ENCODE measurements around the gene H6PD.
A peak's percentile ranks its signal among the peaks of the same experiment; 100 is the strongest.

H6PD gene

DNA sequence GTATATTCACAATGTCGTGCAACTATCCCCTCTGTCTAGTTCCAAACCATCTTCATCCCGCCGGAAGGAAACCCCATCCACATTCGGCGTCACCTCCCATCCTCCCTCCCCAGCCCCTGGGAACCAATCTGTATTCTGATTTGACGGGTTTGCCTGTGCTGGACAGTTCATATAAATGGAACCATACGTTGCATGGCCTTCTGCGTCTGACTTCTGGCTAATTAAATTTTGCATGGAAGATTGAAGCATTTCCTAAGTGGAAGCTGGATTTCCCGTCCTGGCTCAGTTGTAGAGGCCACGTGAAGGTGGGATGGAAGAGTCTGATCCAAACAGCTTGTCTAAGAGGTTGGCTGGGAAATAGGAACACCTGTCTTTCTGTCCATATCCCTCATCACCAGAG is 72.7 kb downstream of the H6PD start:
- DNase-seq (no peak), ATAC-seq (replicated peaks) (no peak)
- Mint-ChIP-seq H3K9me3 (peaks cover 0 to 1% of the 10 kb centered on the region in 2 donors), H3K4me1 (peaks cover 20 to 39% of the 10 kb centered on the region in 2 donors), H3K27me3 (no peaks in the 10 kb centered on the region), H3K36me3 (no peaks in the 10 kb centered on the region), H3K27ac (peak overlapping the region; percentile 5), H3K4me3 (no peak overlapping the region)

DNA sequence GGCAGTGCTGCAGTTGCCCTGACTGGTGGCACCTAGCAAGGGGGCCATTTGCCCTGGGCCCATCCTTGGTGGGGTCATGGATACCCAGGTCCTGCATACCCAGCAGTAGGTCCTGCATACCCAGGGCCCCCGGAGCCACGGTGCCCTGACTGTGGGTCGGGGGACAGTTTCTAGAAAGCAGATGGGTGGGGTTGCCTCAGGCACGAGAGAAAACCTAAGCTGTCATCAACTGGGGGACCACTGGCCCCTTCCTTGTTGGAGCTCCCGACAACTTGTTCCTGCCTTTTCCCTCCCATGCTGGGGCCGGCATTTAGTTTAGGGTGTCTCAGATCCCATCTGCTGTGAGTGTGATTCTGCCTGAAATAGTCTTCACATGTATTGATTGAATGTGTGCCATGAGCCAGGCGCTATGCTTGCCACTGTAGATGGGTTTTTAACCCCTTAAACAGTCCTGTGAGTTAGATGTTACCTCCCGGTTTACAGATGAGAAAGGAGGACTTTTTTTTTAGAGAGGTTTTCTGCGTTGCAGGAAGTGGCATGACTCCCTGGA is 73.7 kb downstream of the H6PD start:
- H3K4me1 Mint-ChIP-seq, result peaks cover 16 to 29% of the 10 kb centered on the region in 2 donors
- no peaks in the 10 kb centered on the region for H3K9me3 Mint-ChIP-seq
- H3K36me3 Mint-ChIP-seq, result no peaks in the 10 kb centered on the region
- ATAC-seq (replicated peaks), result no peak
- no peak overlapping the region for H3K27ac Mint-ChIP-seq
- H3K4me3 Mint-ChIP-seq, result no peak overlapping the region
- H3K27me3 Mint-ChIP-seq, result no peaks in the 10 kb centered on the region
- DNase-seq, result no peak

DNA sequence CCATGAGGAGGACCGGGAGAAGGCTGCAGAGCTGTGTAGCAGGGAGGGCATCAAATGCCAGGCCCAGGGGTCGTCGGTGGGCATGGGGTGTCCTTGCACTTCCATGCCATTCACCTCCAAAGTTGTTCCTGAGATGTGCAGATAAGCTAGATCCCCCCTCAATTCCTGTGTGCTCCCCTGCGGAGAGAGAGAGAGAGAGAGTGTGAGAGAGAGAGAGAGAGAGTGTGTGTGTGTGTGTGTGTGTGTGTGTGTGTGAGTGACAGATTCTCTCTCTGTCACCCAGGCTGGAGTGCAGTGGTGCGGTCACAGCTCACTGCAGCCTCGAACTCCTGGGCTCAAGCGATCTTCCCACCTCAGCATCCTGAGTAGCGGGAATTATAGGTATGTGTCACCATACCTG is 74.5 kb downstream of the H6PD start:
- DNase-seq, result no peak

DNA sequence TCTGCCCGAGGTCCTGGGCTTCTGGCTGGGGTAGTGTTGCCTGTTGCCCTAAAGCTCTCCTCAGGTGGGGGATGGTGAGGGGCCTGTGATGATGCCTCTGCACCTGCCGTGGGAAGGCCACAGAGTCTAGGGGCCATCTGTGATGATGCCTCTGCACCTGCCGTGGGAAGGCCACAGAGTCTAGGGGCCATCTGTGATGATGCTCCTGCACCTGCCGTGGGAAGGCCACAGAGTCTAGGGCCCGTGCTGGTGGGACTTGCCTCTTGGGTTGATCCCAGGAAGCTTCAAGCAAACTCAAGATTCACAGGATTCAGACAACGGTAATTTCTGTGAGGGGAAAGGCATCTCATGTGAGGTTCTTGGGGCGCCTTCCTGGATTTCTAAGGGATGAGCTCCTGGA is 75.4 kb downstream of the H6PD start:
- no peak overlapping the region for H3K27ac Mint-ChIP-seq
- ATAC-seq (replicated peaks) (no peak), DNase-seq (no peak)
- no peaks in the 10 kb centered on the region for H3K27me3 Mint-ChIP-seq
- H3K9me3 Mint-ChIP-seq, result no peaks in the 10 kb centered on the region
- peaks cover 14 to 25% of the 10 kb centered on the region in 2 donors for H3K4me1 Mint-ChIP-seq
- H3K4me3 Mint-ChIP-seq, result no peak overlapping the region
- H3K36me3 Mint-ChIP-seq, result peaks cover 0 to 2% of the 10 kb centered on the region in 2 donors

More for the DNA sequence above, 74.5 kb downstream of the H6PD start:
- H3K4me3 Mint-ChIP-seq, result no peak overlapping the region
- no peaks in the 10 kb centered on the region for H3K9me3 Mint-ChIP-seq
- no peak for ATAC-seq (replicated peaks)
- H3K4me1 Mint-ChIP-seq, result peaks cover 14 to 29% of the 10 kb centered on the region in 2 donors
- H3K36me3 Mint-ChIP-seq, result no peaks in the 10 kb centered on the region
- H3K27ac Mint-ChIP-seq, result no peak overlapping the region
- no peaks in the 10 kb centered on the region for H3K27me3 Mint-ChIP-seq

DNA sequence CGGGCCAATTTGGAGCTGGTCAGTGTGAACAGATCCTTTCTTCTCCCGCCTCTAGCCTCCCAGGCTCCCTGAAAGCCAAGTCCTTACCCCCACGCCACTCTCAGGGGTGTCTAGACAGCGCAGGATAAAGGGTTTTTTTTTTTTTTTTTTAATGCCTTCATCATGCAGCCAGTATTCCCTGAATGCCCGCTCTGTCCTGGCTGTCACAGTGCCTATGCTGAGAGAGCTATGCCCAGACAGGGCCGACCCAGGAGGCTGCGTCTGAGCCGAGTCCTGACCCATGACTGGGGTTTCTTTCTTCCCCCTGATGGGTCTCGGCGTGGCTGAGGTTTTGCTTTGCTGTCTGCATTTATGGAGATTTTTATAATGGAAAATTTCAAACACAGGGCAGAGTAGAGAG is 76.5 kb downstream of the H6PD start:
- H3K4me1 Mint-ChIP-seq, result peaks cover 14 to 25% of the 10 kb centered on the region in 2 donors
- H3K27me3 Mint-ChIP-seq, result no peaks in the 10 kb centered on the region
- H3K4me3 Mint-ChIP-seq, result no peak overlapping the region
- DNase-seq (no peak), ATAC-seq (replicated peaks) (no peak)
- no peaks in the 10 kb centered on the region for H3K9me3 Mint-ChIP-seq
- peaks cover 0 to 2% of the 10 kb centered on the region in 2 donors for H3K36me3 Mint-ChIP-seq
- no peak overlapping the region for H3K27ac Mint-ChIP-seq

- ATAC-seq (replicated peaks) (no peak), DNase-seq (no peak)
- no peaks in the 10 kb centered on the region for H3K27me3 Mint-ChIP-seq
- H3K9me3 Mint-ChIP-seq, result no peaks in the 10 kb centered on the region
- H3K27ac Mint-ChIP-seq, result no peak overlapping the region
- H3K36me3 Mint-ChIP-seq, result peaks cover 0 to 2% of the 10 kb centered on the region in 2 donors
- H3K4me1 Mint-ChIP-seq, result peaks cover 14 to 25% of the 10 kb centered on the region in 2 donors
- H3K4me3 Mint-ChIP-seq, result no peak overlapping the region
These were observed 76.9 kb downstream of the H6PD start for GRCh38 chr1:9311479-9311878.

DNA sequence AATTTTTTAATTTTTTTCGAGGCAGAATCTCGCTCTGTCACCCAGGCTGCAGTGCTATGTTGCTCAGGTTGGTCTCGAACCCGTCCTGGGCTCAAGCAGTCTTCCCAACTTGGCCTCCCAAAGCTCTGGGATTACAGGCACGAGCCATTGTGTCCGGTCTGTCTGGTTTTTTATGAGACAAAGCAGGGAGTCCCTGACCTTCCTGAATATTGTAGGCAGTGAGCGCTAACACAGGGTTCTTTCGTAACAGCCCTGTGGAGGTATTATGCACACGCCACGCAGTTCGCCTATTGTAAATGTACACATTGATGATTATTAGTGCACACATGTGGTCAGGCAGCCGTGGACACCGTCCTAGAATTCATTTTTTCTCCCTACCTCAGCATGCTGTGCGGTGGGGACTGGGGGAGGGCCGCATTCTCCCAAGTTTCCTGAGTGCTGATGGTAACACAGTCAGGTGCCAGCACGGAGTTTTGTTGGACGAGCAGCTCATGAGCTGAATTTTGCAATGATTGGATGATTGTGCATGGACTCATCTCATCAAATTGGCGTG is 77.7 kb downstream of the H6PD start:
- Mint-ChIP-seq H3K4me1 (peaks cover 16 to 29% of the 10 kb centered on the region in 2 donors), H3K27ac (no peak overlapping the region), H3K27me3 (no peaks in the 10 kb centered on the region), H3K36me3 (peaks cover 0 to 2% of the 10 kb centered on the region in 2 donors), H3K4me3 (no peak overlapping the region), H3K9me3 (no peaks in the 10 kb centered on the region)
- DNase-seq, result no peak
- no peak for ATAC-seq (replicated peaks)

DNA sequence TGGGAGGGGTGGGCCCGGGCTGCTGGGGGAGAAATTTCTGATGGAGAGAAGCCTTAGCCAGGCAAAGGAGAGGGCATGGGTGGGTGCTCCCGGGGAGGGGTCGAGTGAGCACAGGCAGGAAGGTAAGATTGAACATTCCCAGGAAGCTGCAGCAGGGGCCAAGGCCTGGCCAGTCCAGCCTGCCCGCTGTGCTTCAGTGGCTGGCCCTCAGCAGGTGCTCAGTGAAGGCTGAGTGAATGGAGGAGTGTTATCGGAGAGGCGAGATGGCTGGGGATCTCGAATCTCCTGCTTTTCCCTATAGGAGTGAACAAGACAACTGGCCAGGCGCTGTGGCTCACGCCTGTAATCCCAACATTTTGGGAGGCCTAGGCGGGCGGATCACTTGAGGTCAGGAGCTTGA is 79.0 kb downstream of the H6PD start:
- Mint-ChIP-seq H3K27ac (no peak overlapping the region), H3K27me3 (no peaks in the 10 kb centered on the region), H3K36me3 (peaks cover 0 to 2% of the 10 kb centered on the region in 2 donors), H3K9me3 (no peaks in the 10 kb centered on the region), H3K4me3 (no peak overlapping the region), H3K4me1 (peaks cover 18 to 40% of the 10 kb centered on the region in 2 donors)
- ATAC-seq (replicated peaks), result no peak
- no peak for DNase-seq

GRCh38 chr1:9314111-9314510 is 79.5 kb downstream of the H6PD start:
- DNase-seq, result no peak
- peaks cover 0 to 2% of the 10 kb centered on the region in 2 donors for H3K36me3 Mint-ChIP-seq
- H3K27ac Mint-ChIP-seq, result no peak overlapping the region

DNA sequence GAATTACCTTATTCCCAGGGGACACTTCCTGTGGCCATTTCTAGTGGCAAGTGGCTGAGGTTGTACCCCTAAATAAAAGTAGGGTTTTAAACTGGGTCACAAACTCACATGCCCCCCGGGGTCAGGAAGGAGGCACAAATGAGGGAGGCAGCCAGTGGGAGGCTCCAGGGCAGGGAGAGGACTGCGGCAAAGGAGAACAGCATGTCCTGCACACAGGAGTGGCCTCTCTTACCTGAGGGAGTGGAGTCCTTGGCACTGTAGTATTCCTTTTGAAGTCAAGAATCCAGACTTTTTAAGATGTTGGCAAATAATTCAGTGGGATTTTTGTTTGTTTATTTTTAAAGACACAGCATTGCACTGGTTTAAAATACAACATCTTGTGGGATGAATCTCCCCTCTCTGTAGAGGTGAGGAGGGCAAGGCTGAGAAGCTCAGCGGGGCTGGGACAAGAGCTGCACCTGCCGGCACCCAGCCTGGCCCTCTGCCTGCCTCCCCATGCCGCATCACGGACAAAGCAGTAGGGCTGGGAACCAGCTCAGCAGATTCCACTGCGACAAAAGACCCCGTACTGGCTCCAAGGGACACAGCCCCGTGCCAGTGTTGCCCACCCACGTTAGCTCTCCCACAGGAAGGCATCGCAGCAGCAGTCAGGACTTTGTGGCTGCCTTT is 80.3 kb downstream of the H6PD start:
- Mint-ChIP-seq H3K27ac (no peak overlapping the region), H3K36me3 (peaks cover 0 to 2% of the 10 kb centered on the region in 2 donors), H3K4me3 (no peak overlapping the region), H3K9me3 (no peaks in the 10 kb centered on the region), H3K27me3 (no peaks in the 10 kb centered on the region), H3K4me1 (peaks cover 16 to 34% of the 10 kb centered on the region in 2 donors)
- ATAC-seq (replicated peaks), result no peak
- no peak for DNase-seq

More at GRCh38 chr1:9314111-9314510, 79.5 kb downstream of the H6PD start:
- no peaks in the 10 kb centered on the region for H3K9me3 Mint-ChIP-seq
- no peak overlapping the region for H3K4me3 Mint-ChIP-seq
- ATAC-seq (replicated peaks), result no peak
- peaks cover 16 to 37% of the 10 kb centered on the region in 2 donors for H3K4me1 Mint-ChIP-seq
- H3K27me3 Mint-ChIP-seq, result no peaks in the 10 kb centered on the region

DNA sequence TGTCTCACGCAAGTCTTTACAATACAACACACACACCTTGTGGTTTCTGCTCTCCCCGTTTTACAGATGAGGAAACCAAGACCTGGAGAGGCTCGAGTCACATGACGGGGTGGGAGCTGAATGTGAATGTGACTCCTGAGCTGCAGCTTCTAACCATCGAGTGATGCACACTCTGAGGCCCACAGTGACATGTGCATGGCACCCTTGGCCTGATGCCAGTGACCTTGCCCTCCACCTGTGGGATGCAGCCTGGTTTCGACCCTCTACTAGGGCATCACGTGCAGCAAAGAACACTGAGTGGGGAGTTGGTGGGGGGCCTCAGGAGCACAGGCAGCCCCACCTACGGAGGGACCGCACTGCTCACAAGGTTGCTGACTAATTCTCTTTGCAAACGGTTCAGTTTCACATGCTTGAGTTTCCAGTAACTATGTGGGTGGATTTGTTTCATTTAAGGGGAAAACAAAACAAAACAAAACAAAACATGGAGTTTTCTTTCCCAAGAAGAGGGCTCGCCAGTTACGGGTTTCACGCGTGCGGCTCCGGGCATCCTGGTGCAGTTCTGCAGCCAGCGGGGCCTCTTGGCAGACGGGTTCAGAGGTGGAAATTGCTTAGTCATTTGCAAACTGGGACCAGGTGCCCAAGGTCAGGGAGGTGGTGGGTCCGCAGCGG is 81.0 kb downstream of the H6PD start:
- H3K4me3 Mint-ChIP-seq, result no peak overlapping the region
- H3K27ac Mint-ChIP-seq, result peak overlapping the region; percentile 22
- no peaks in the 10 kb centered on the region for H3K9me3 Mint-ChIP-seq
- ATAC-seq (replicated peaks) (peak; percentile 45 to 48), DNase-seq (no peak)
- peaks cover 15 to 40% of the 10 kb centered on the region in 2 donors for H3K4me1 Mint-ChIP-seq
- H3K36me3 Mint-ChIP-seq, result peaks cover 0 to 2% of the 10 kb centered on the region in 2 donors
- H3K27me3 Mint-ChIP-seq, result no peaks in the 10 kb centered on the region

DNA sequence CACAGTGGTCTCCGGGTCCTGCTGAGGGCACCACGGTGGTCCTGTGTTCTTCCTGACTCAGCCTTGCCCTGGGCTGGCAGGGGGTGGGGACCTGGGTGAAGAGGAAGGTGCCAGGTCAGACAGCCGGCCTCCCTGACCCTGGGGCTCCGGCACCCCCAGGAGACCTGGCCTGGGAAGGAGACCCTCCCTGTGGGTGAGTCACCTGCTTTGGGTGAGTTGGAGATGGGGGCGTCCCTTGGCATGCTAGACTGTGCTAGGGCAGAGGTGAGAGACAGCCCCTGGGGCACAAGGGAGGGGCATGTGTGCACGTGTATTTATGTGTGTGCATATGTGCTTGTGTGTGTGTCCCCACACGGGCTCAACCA is 81.5 kb downstream of the H6PD start:
- Mint-ChIP-seq H3K27ac (no peak overlapping the region), H3K36me3 (peaks cover 0 to 2% of the 10 kb centered on the region in 2 donors), H3K27me3 (no peaks in the 10 kb centered on the region), H3K4me1 (peaks cover 15 to 42% of the 10 kb centered on the region in 2 donors), H3K4me3 (no peak overlapping the region), H3K9me3 (no peaks in the 10 kb centered on the region)
- ATAC-seq (replicated peaks) (peak; percentile 7 to 38), DNase-seq (no peak)

- H3K27ac Mint-ChIP-seq, result no peak overlapping the region
- peaks cover 15 to 42% of the 10 kb centered on the region in 2 donors for H3K4me1 Mint-ChIP-seq
- H3K4me3 Mint-ChIP-seq, result no peak overlapping the region
- H3K27me3 Mint-ChIP-seq, result no peaks in the 10 kb centered on the region
- no peaks in the 10 kb centered on the region for H3K9me3 Mint-ChIP-seq
- no peak for ATAC-seq (replicated peaks)
- H3K36me3 Mint-ChIP-seq, result peaks cover 0 to 2% of the 10 kb centered on the region in 2 donors
- DNase-seq, result no peak
These were observed 81.9 kb downstream of the H6PD start for GRCh38 chr1:9316512-9316911.

DNA sequence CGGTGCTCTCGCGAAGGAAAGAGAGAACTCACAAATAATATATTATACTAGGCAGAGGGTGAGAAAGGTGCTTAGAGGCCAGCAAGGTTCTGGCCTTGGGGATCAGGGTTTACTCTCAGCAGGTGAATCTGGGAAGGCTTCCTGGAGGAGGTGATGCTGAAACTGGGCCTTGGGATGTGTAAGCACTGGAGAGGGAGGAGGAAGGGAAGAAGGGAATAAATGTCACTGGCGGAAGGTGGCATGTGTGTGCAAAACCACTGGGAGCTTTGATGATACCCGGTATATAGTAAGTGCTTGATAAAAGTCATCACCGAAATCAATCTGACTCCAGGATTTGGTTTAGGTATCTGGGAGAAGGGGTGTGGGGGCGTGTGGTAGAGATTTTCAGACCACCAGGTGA is 82.5 kb downstream of the H6PD start:
- DNase-seq, result no peak
- H3K4me1 Mint-ChIP-seq, result peaks cover 15 to 42% of the 10 kb centered on the region in 2 donors
- ATAC-seq (replicated peaks), result no peak
- H3K9me3 Mint-ChIP-seq, result no peaks in the 10 kb centered on the region
- H3K36me3 Mint-ChIP-seq, result peaks cover 0 to 2% of the 10 kb centered on the region in 2 donors
- H3K27me3 Mint-ChIP-seq, result no peaks in the 10 kb centered on the region
- peak overlapping the region; percentile 74 for H3K27ac Mint-ChIP-seq
- H3K4me3 Mint-ChIP-seq, result no peak overlapping the region
